IMR-90 (cell line): ENCODE measurements around the gene MAGOH.

Experiments used
- FOS ChIP-seq: fragments of 150-350 bp; IDR thresholded peaks from 2 replicates; pipeline ENCODE4 v1.6.1; 2016; ENCODE audit warnings: low read depth, low read length
- MAZ ChIP-seq: IDR thresholded peaks from 2 replicates; pipeline ENCODE4 v1.6.1; 2012; ENCODE audit warnings: low read depth, mild to moderate bottlenecking, low read length, improper control_type of control experiment, moderate library complexity, borderline replicate concordance
- POLR2A ChIP-seq: IDR thresholded peaks from 2 replicates; pipeline ENCODE4 v1.6.1; 2012; ENCODE audit warnings: mild to moderate bottlenecking, low read depth, low read length
- RCOR1 ChIP-seq: IDR thresholded peaks from 2 replicates; pipeline ENCODE4 v1.6.1; 2012; ENCODE audit warnings: mild to moderate bottlenecking, low read length, improper control_type of control experiment; ENCODE audit not compliant: insufficient replicate concordance
- TF ChIP-seq, protein P1 (sequence below): conservative IDR thresholded peaks from 2 replicates; pipeline ENCODE4 v1.5.1; 2012; ENCODE audit warnings: mild to moderate bottlenecking, low read depth, low read length, improper control_type of control experiment

DNA sequence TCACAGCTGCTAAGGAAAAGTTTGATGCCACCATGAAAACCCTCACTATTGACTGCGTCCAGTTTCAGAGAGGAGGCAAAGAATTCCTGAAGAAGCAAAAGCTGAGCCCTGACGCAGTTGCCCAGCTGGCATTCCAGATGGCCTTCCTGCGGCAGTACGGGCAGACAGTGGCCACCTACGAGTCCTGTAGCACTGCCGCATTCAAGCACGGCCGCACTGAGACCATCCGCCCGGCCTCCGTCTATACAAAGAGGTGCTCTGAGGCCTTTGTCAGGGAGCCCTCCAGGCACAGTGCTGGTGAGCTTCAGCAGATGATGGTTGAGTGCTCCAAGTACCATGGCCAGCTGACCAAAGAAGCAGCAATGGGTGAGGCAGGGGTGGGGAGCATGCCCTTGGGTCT is 27.4 kb downstream of the MAGOH start:
- TF ChIP-seq, protein P1, sequence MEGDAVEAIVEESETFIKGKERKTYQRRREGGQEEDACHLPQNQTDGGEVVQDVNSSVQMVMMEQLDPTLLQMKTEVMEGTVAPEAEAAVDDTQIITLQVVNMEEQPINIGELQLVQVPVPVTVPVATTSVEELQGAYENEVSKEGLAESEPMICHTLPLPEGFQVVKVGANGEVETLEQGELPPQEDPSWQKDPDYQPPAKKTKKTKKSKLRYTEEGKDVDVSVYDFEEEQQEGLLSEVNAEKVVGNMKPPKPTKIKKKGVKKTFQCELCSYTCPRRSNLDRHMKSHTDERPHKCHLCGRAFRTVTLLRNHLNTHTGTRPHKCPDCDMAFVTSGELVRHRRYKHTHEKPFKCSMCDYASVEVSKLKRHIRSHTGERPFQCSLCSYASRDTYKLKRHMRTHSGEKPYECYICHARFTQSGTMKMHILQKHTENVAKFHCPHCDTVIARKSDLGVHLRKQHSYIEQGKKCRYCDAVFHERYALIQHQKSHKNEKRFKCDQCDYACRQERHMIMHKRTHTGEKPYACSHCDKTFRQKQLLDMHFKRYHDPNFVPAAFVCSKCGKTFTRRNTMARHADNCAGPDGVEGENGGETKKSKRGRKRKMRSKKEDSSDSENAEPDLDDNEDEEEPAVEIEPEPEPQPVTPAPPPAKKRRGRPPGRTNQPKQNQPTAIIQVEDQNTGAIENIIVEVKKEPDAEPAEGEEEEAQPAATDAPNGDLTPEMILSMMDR = no peak
- no peak for TF ChIP-seq POLR2A
- no peak for TF ChIP-seq RCOR1
- no peak for TF ChIP-seq FOS
- no peak for TF ChIP-seq MAZ
